ENCODE results near the gene GRIP1.

DNA sequence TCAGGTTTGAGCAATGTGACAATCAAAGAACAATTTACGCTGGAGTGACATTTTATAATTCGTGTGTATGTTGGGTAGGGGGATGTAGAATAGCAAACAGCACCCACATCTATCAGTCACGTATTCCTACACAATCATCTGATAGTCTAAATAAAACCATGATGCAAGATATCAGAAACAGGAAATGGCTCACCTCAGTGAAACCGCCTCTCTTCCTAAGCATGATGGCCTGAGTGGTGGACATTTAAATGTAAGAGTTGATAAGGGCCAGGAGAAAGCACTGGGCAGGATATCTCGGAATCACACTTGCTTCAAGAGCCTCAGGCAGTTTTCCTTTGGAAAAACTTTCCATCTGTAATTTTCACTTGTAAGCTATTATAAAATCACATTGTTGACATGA is 128.2 kb downstream of the GRIP1 start:
- TF ChIP-seq, protein P1, sequence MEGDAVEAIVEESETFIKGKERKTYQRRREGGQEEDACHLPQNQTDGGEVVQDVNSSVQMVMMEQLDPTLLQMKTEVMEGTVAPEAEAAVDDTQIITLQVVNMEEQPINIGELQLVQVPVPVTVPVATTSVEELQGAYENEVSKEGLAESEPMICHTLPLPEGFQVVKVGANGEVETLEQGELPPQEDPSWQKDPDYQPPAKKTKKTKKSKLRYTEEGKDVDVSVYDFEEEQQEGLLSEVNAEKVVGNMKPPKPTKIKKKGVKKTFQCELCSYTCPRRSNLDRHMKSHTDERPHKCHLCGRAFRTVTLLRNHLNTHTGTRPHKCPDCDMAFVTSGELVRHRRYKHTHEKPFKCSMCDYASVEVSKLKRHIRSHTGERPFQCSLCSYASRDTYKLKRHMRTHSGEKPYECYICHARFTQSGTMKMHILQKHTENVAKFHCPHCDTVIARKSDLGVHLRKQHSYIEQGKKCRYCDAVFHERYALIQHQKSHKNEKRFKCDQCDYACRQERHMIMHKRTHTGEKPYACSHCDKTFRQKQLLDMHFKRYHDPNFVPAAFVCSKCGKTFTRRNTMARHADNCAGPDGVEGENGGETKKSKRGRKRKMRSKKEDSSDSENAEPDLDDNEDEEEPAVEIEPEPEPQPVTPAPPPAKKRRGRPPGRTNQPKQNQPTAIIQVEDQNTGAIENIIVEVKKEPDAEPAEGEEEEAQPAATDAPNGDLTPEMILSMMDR (IDR thresholded peaks at IDR 0.05; ENCODE audit: borderline replicate concordance, extremely low read depth, low read length, poor library complexity, severe bottlenecking): no peak
- no peak for TF ChIP-seq EZH2 (IDR thresholded peaks at IDR 0.05; ENCODE audit: borderline replicate concordance, low read depth, low read length, severe bottlenecking)

Measured in DND-41 (cell line).